Brain pericyte (primary cell): ENCODE measurements around the gene BMPR1B.
"Not testable (repeated sequence)": the region's sequence is repeated elsewhere in the genome, so short reads cannot be mapped to it uniquely, and the experiment has no call there.

Experiments
- DNase-seq: peaks from one replicate; pipeline ENCODE4 v3.0.0-alpha.2; 2012; ENCODE audit warnings: low read depth, low spot score

BMPR1B gene

GRCh38 chr4:95027905-95028618 lies 270.3 kb downstream of the BMPR1B start:
- DNase-seq, result no peak

- no peak for DNase-seq
Observed at GRCh38 chr4:95038791-95039190, 281.0 kb downstream of the BMPR1B start.

DNA sequence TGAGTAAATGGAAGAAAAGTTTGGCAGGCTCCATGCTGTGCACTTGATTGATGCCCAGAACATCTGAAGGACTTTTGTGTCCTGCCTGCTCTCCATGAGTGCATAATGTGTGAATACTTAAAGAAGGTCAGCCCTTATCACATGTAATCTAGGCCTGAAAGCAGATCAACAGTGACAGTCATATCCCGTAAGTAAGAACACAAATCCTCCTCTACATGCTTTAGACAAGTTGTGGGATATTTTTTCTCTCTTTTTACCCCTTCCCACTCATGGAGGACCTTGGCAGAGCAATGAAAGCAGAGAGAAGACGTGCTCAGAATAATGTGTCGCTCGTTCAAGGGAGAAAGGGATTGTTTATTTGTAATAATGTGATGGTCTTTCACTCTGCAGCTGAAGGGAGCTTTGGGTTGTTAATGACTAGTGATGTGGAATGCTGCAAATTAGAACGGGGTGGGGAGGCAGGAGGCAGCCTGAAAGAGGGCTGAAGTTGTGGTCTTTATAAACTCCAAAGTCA lies 286.6 kb downstream of the BMPR1B start:
- DNase-seq, result no peak

DNA sequence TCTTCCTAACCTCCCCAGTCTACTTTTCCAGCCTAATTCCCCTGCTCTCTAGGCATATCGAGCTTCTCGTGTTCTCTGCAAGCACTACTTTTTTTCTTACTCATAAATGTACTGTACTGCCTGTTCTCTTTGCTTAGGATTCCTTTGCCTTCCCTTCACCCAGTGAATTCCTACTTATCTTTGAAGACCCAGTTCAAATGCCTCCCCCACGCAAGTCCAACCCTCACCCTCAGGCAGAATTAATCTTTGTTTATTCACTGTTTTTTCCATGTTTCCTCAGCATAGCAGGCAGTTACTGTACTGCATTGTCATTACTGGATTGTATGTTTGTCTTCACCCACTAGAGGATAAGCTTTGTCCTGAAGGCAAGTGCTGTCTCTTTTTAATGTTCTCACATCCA lies 287.7 kb downstream of the BMPR1B start:
- no peak for DNase-seq

- DNase-seq, result no peak
Observed at GRCh38 chr4:95048296-95048695, 290.5 kb downstream of the BMPR1B start.

- DNase-seq, result no peak
Observed at GRCh38 chr4:95049551-95050233, 291.9 kb downstream of the BMPR1B start.

DNA sequence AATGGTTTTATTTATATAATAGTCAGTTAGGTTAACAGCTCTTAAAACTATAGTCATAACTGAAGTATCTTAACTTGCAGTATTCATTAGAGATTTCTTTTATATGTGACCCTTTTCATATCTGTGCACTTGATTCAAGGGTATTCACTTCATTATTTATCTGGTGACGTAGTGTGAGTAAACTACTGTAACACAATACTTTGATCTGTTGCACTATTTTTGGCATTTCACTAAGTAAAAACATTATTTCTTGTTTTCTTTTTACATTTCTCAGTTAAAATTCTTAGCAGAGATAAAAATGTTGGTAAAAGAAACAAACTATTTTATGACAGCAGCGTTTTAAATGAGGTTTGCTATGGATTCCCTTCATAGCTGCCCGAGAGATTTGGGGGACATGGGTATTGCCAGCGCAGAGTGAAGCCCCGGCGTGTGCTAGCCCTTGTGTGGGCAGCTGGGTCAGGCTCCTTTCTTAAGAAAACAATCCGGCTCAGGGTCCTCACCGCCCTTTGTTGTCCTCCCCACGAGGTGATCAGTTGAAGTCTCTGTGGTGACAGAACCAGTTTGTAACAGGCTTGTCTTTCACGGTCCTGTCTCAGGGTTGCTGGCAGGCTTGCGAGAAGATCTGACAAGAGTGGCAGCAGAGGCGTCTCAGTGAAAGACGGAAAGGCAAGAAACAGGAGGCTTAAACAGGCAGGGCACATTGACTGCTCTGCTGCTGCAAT lies 293.4 kb downstream of the BMPR1B start:
- DNase-seq, result no peak

GRCh38 chr4:95051702-95052020 lies 293.9 kb downstream of the BMPR1B start:
- DNase-seq, result no peak

DNA sequence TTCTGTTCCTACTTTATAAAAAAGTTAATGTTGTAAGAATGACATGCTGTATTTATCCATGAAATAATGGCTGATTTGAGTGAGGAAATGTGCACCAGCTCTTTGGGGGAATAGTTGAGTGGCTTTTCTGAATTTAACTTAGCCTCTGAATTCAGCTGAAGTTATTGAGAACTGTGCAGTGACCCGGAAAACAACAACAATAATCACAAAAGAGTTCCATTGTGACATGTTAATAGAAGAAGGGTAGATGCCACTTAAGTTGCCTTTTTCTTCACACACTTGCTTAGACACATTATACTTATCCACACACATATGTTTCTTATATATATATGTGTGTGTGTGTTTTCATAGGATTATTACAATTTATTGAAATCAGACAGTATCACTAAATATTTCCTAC lies 301.2 kb downstream of the BMPR1B start:
- DNase-seq, result no peak

- DNase-seq, result peak; percentile 74
Observed at GRCh38 chr4:95059663-95060062, 301.9 kb downstream of the BMPR1B start.

DNA sequence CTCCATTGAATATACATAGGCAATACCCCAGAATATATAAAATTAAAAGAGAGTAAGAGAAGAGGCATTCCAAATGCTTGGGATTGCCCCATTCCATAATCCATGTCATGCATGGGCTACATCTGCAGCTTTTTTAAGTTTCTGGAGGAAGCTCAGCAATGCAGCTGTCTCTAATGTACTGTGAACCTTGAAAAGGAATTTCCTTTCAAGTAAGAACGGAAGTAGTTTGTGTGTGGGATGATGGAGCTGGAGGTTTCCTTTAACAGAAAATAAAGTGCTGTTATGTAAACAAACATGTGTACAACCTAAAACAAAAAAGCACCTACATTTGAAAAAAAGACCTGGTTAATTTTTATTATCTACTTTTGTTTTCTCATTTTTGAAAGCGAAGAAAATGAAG lies 303.5 kb downstream of the BMPR1B start:
- DNase-seq, result no peak

DNA sequence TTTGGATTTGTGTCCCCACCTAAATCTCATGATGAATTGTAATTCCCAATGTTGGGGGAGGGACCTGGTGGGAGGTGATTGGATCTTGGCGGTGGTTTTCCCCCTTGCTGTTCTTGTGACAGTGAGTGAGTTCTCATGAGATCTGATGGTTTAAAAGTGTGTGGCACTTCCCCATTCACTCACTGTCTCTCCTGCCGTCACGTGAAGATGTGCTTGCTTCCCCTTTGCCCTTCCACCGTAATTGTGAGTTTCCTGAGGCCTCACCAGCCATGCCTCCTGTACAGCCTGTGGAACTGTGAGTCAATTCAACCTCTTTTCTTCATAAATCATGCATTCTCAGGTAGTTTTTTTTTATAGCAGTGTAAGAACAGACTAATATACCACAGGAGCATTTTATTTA lies 304.0 kb downstream of the BMPR1B start:
- DNase-seq, result not testable (repeated sequence)

GRCh38 chr4:95066050-95066449 lies 308.3 kb downstream of the BMPR1B start:
- DNase-seq, result no peak

DNA sequence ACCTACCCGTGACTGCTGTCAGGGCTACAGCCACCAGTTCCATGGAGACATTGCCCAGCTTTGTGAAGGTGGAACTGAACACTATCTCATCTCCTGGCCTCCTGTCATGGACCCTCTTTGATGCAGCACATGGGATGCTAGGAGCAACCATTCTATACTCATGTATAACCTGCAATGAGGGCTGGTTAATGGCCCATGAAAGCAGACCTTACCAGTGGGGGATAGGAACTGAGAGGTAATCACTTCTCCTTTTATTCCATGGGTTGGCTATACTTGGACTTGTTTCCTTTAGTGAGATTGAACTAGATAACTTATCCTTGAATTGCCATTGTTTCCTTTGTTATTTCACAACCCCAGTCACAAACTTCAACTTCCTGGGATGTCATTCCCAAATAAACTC lies 310.6 kb downstream of the BMPR1B start:
- no peak for DNase-seq

GRCh38 chr4:95068818-95069478 lies 311.2 kb downstream of the BMPR1B start:
- no peak for DNase-seq

DNA sequence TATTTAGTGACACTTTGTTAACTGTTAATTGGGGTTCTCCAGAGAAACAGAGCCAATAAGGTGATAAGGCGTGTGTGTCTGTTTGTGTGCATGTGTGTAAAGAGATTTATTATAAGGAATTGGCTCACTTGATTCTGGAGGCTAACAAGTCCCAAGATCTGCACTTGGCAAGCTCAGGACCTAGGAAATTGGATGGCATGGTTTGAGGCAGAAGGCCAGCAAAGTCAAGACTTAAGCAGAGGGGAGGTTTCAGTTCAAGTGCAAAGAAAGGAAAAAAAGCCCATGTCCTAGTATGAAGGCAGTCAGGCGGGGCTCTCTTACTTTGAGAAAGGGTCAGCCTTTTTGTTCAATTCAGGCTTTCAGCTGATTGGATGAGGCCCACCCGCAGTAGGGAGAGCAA lies 314.1 kb downstream of the BMPR1B start:
- no peak for DNase-seq

- no peak for DNase-seq
Observed at GRCh38 chr4:95073646-95074045, 315.9 kb downstream of the BMPR1B start.

GRCh38 chr4:95077864-95078263 lies 320.1 kb downstream of the BMPR1B start:
- no peak for DNase-seq

- DNase-seq, result no peak
Observed at GRCh38 chr4:95080969-95081368, 323.2 kb downstream of the BMPR1B start.

DNA sequence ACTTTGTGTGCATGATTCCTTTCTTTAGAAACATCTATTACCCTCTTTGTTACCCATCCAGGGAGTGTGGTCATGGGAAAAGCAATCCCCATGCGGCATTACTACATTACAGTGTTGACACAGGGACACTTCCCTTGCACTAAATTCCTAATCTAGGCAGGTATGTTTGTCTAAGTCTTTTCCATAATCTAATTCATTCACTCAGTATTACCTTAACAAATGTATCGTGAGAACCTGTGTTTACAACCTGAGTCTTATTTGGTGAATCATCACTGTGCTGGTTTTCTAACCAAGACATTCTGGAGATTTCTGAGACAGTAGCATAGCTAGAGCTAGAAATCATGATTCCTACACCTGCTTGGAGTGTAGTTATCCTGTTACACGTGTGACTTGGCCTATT lies 326.8 kb downstream of the BMPR1B start:
- no peak for DNase-seq

GRCh38 chr4:95085124-95085833 lies 327.5 kb downstream of the BMPR1B start:
- DNase-seq, result no peak

- no peak for DNase-seq
Observed at GRCh38 chr4:95086551-95086950, 328.8 kb downstream of the BMPR1B start.
